GM21717 (cell line): Measurements from ENCODE around the gene CDC42SE2.
A peak's percentile ranks its signal among the peaks of the same experiment; 100 is the strongest.
"Not testable (repeated sequence)": the region's sequence is repeated elsewhere in the genome, so short reads cannot be mapped to it uniquely, and the experiment has no call there.

Experiments used
- ATAC-seq: cut with Tn5 transposase; IDR thresholded peaks from one replicate; pipeline ENCODE4 v1.9.1; 2021; ENCODE audit warnings: mild to moderate bottlenecking, moderate library complexity; ENCODE audit not compliant: unreplicated experiment

Gene CDC42SE2

DNA sequence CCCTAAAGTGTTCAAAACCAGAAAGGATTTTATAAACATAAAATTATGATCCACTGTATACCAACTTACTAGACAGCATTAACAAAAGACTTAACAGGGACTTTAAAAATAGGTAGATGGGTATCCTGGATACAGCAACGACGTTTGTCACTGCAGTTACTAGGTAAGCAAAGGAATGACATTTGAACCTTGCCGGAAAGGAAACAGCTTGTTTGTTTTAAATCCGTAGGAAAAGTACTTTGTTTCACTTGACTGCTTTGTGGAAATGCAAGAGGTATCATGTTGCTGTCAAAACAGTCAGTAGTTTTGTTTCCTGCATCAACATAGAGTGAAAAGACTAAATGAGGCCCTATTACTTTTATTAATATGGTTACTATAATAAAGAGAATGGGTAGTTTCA lies 122.9 kb downstream of the CDC42SE2 start:
- no peak for ATAC-seq

DNA sequence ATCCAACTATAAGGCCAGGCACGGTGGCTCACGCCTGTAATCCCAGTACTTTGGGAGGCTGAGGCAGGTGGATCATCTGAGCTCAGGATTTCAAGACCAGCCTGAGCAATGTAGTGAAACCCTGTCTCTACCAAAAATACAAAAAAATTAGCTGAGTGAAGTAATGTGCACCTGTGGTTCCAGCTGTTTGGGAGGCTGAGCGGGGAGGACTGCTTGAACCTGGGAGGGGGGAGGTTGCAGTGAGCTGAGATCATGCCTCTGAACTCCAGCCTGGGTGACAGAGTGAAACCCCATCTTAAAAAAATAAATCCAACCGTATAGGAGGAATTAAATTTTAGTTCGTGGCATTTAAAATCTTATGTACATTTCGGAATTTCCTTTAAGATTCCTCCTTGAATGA lies 123.4 kb downstream of the CDC42SE2 start:
- ATAC-seq, result no peak

DNA sequence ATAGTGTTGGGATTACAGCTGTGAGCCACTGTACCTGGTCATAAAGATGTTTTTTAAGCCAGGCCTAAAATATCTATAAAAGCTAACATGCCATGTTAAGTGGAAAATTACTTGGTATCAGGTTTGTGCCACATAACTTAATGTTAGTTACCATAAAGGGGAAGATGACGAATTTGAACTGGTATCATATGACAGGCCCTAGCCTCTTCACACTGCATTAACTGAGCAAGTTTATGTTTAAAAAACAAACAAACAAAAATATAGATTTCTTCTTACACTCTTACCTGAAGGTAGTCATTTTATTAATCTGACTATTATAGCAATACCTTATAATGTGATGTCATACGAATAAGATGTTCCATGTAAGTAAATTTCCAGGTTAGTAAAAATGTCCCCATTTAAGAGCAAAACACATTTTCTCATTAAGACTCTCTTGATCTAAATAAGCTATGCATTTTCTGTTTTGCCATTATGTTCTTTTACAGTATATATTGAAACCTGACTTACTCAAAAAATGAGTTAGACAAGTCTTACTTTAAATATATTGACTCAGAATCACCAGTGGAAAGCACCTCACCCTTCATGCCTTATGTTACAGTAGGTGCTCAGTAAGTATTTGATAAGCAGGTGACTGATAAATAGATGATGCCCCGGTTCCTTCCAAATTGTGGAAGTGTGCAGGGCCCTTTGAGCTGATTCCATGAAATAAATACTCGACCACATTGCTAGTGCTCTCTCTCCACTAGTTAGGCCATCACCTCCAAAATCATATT lies 125.4 kb downstream of the CDC42SE2 start:
- peak; percentile 36 for ATAC-seq

DNA sequence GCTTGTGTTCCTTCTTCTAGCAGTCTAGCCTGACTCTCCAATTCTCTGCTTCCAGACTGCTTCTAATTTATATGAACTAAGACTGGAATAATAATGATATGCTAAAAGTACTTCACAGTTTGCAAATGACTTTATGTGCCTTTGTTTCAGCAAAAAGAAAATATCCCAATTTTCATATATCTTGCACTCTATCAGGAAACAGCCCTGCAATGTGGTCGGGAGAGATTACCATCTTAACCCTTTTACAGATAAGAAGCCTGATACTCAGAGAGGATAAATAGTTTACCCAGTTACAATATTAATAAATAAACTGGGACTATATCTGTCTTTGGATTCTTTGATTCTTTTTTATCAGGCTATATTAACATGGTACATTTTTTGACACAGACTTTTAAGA lies 126.0 kb downstream of the CDC42SE2 start:
- no peak for ATAC-seq

DNA sequence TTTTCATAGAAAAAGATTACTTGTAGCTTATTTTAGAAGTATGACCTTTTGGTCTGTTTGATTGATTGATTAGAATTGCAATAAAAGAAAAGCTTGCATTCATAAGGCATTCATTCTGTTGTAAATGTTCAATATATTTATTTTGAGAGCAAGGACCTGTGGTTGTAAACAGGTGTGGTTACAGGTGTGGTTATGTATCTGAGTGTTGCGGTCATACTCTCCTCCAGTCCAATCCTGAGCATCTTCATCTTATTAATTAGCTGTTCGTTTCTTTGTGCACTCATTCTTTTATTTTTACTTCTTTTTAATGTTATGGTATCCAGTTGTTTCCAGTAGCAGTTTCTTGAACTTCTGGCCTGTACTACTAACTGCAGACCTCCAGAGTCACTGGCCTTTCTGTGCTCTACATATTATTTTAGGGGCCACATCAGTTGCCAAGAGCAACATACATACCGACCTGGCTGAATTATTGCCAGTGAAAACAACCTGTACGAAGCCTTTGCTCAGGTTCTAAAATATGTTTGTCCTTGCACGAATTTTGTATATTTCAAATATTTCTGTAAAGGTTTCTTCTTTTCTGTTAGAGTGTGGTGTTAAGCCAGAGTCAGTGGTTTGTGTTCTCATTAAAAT lies 128.7 kb downstream of the CDC42SE2 start:
- ATAC-seq, result no peak

DNA sequence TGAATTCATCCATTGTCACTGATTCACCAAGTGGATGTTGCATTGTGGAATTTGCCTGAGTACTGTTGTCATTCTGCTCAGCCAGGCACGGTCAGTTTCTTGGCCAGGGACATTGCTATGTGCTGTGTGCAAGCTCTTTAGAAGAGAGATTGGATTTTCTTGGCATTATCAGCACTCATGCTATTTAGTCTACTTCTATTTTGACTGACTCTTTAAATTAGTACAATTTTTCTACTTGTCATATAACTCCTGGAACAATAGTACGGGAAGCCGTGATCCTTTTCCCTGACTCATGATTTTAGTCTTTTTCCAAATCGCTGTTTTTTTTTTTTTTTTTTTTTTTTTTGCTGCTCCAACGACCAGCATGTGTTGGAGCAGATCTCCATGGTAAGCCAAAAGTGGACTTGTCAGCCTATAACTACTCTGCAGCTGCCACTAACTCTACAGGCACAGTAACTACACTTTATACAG lies 129.7 kb downstream of the CDC42SE2 start:
- ATAC-seq, result no peak

DNA sequence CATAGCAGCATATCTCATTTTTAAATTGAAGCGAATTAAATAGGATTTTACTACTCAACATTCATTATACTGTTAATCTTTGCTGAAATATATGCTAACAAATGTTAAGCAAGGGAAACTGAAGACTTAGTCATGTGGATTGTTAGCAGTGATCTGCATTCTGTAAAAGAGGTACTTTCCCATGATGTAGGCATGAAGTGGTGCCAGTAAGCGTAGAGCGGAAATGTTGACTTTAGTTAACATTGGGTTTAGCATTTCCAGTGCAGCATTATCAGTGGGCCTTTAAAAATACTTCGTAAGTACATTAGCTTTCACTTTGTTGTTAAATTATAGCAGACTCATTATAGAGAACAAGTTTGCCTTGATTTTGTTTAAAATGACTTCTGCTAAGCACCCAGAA lies 130.3 kb downstream of the CDC42SE2 start:
- peak; percentile 70 for ATAC-seq

DNA sequence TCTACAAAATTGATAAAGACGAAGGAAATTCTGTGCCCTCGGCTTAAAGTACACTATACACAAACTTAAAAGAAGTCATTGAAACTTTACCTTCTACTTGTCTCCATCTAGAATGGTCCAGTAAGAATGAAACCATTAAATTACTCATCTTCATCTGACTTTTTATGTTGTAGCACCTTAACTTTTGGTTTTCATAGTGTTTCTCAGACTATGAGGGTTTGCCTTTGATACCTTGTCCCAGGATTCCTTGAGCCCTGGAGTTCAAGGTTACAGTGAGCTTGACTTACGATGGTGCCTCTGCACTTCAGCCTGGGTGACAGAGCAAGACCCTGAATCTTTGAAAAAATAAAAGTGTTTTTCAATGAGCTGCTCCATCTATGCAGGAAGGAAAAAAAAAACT lies 132.2 kb downstream of the CDC42SE2 start:
- peak; percentile 92 for ATAC-seq

DNA sequence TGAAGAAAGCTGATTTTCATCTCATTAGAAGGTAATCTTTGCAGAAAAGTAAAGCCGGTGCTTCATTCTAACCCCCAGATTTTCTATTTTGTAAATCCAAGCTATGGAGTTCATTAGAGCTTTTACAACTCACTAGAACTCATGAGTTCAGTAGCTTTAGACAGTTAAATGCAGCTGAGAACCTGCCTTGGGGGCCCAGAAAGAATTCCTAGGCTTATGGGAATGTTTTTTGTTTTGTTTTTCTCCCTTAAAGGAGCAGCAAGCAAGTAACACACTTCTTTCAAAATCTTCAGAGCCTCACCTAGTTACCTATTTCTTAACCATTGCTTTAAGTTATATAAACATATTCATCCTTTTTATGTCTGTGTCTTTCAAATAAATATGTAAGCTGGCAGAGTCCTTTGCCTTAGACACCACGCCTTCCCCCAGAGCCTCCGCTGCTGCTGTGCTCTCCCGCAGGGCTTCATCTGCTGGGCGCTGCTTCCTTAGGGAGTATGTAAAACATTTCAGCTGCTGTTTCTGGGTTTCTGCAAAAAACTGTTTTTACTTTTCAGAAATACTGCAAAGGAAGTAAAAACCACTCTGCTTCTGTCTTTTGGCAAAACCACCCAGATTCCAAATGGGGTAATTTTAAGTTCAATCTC lies 132.9 kb downstream of the CDC42SE2 start:
- ATAC-seq, result no peak

DNA sequence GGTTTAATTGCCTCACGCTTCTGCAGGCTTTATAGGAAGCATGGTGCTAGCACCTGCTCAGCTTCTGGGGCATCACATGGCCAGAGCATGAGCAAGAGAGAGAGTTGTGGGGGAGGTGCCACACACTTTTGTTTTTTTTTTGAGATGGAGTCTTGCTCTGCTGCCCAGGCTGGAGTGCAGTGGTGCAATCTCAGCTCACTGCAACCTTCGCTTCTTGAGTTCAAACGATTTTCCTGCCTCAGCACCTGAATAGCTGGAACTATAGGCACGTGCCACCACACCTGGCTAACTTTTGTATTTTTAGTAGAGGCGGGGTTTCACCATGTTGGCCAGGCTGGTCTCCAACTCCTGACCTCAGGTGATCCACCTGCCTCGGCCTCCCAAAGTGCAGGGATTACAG lies 135.2 kb downstream of the CDC42SE2 start:
- not testable (repeated sequence) for ATAC-seq

DNA sequence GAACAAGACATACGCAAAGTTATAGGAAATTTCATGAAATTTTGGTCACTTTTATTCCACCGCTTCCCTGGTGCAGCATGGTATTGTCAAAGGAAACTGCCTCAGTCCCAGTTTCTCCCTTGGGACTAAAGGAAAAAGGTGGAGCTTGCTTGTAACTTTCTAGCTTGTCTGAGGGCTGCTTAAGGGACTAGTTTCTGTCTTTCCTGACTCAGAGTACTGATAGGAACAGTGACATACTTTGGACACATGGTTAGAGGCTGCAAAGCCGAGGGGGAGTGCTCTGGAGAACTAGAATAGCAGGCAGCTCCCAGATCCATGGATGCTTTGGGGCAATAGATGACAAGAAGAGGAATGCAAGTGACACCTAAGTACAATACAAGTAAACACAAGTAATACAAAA lies 136.7 kb downstream of the CDC42SE2 start:
- no peak for ATAC-seq

DNA sequence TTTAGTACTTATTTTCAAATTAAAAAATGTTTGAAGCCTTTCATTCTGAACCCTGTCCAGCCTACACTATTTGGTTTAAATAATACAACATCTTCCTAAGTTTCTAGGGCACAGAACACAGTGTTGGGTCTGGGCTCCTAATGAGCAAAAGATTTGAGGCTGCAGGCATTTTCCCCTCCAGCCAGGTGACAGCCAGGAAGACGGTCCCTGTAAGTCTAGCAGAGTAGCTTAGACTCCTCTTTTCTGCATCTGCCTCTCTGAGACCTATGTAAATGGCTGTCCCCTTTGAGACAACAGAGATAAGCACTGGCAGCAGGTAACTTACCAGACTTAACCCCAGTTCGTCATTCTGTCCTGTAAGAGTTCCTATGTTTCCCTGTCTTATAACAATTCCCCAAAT lies 141.8 kb downstream of the CDC42SE2 start:
- no peak for ATAC-seq

DNA sequence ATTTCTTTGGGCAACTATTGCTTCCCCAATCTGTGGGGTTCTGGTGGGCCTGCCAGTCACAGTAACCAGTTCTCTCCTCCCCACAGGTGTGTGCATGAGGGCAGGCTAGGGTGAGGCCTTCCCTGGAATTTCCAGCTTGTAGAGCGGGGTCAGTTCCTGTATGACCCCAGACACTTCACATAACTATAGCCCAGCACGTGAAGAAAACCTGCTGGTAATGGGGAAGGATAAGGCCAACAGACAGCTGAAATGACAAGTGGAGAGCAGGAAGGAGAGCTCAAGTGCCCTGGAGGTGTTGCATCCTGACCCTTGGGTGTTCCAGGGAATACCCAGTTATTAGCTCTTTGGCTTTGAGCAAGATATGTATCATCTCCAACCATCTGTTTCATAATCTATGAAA lies 142.2 kb downstream of the CDC42SE2 start:
- ATAC-seq, result no peak

DNA sequence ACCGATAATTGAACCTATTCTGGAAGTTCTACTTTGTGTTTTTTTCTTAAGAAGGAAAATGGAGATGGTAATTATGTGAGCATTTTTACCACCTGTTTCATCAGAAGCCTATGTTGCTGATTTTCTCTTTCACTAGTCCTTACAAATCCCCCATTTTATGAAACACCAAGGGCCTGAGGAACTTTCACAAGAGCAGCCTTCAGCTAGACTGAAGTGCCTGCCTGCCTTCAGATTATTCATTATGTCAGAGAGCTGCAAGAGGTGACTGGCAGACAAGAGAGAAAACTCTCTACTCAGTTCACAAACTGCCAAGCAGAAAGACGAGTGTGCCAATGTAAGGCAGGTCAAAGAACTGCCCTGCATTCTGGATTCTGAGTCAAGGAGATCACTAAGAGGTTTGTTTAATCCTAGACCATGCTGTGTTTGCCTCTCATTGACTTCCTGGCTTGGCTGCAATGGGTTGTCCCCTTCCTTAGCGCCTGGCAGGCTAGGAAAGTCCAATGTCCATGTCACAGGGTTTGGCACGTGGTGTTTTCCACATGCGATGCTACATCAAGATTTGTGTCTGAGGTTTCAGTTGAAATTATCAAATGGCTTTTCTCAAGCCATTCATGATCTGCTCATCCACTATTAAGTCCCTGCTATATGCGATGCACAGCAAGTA lies 143.3 kb downstream of the CDC42SE2 start:
- no peak for ATAC-seq

DNA sequence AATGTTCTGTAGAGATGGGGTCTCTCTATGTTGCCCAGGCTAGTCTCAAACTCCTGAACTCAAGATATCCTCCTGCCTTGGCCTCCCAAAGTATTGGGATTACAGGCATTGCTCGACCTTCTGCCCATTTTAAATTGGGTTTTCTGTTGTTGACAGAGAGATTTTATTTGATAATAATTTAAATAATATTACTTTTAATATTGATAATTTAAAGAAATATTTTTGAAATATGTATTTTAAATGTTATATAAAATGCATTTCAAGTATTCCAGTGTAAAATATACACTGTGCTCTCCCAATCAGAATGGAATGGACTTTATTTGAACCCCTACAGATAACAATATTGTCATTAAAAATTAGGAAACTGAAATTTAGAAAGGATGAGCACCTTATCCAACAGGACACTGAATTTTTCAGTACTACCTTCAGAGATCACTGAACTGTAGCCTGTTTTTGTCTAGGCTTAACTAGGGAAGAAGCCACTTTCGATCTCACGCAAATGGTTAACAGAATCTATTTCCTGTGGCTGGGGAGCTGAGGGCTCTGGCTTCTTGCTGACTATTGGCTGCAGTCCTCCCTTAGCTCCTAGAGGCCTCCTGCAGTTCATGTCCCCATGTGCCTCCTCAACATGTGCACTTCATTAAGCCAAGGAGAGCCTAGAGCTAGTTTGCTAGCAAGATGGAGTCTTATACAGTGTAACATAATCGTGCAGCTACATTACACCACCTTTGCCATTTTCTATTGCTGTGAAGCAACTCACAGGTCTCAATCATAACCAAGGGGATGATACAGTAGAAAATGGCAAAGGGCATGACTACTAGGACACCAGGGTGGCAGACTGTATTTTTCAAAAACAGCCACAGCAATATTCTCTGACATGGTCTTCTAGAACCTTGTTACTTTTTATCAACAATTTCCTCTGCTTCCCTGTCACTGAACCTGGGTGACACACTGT lies 150.0 kb downstream of the CDC42SE2 start:
- peak; percentile 73 for ATAC-seq

DNA sequence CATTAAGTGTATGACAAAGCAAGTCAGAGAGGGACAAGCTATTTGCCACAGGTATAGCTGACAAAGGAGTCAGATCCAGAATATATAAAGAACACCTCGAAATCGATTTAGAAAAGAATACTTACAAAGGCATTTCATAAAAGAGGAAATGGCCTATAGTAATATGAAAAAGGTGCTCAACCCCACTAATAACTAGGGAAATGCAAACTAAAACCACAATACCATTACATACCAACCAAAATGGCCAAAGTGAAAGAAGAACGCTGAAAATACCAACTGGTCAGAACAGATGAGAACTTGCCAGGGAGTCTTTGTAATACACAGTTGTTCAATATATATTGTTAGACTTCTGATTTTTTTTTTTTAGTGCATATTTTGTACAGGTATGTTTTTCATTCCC lies 152.9 kb downstream of the CDC42SE2 start:
- ATAC-seq, result peak; percentile 85

DNA sequence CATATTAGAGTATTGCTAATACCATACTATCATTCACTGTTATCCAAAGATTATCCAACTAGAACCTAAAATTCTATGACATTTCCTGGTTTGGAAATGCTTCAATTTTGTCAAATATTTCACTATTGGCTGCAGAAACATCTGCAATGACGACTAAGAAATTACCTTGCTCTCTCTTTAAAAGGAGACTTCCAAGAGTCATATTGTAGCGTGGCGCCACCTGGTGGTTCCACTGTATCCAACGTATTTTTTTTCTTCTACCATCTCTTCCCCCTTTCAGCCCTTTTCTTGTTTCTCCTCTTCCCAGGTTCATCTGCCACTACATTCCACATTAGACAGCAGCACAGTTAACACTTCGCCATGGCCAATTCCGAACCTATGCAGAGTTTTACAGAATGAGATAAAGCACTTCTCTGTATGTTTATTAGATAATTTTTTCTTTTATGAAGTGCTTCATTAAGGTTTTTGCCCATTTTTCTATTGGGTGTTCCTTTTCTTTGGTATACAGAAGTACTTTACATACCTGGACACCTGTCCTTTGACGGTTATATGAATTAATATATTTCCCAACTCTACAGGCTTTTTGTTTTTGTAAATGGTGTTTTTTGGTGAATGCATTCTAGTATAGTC lies 153.5 kb downstream of the CDC42SE2 start:
- peak; percentile 47 for ATAC-seq

DNA sequence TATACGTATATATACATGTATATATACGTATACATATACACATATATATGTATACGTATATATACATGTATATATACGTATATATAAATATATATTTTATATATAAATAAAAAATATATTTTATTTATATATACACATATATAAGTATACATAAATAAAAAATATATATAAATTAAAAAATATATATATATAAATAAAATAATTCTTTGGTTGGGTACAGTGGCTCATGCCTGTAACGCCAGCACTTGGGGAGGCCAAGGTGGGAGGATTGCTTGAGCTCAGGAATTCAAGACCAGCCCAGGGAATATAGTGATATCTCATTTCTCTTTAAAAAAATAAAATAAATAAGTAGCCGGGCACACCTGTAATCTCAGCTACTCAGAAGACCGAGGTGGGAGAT lies 155.0 kb downstream of the CDC42SE2 start:
- ATAC-seq, result no peak

DNA sequence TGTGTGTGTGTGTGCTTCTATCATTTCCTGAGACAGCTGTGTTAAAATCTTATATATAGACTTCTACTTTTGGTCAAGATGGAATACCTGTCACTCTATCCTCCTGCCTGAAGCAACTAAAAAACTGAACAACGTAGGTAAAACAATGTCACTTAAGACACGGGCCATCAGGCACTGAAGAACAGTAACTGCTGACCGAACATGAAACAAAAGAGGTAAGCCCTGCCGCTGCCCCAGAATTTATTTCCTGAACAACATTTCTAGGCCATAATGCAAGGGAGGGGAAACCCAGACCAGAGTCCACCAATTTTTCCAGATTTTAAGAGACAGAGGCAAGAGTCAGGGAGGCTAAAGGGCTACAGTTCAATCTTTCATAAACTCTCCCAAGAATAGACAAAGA lies 156.0 kb downstream of the CDC42SE2 start:
- no peak for ATAC-seq

DNA sequence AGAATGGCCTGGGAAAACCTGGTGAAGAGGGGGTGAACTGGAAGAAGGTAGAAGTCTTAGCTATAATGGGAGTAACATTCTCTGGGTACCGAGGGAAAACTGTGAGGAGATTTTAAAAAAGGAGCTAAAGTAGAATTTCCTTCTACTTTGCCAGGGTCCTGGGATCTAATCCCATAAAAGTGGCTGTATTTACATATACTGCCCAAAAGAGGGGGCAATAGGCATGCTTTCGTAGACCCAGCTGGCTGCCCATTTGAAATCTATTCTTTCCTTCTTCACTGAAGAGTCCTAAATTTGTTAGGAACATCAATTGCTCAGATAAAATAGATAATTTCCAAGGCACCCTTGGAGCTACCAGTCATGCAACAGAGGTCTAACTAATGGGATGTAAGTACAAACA lies 159.2 kb downstream of the CDC42SE2 start:
- ATAC-seq, result no peak
